Measurements from ENCODE around the gene UBE2QL1.

The UBE2QL1 gene

GRCh38 chr5:6541256-6542013 lies 92.8 kb downstream of the UBE2QL1 start:
- no peak for DNase-seq

GRCh38 chr5:6542421-6543345 lies 94.0 kb downstream of the UBE2QL1 start:
- no peak for DNase-seq

- no peak for DNase-seq
Observed at GRCh38 chr5:6543346-6543730, 94.7 kb downstream of the UBE2QL1 start.

- DNase-seq = no peak
Observed at GRCh38 chr5:6543830-6544560, 95.3 kb downstream of the UBE2QL1 start.

Measured in activated naive CD4-positive, alpha-beta T cell treated with anti-CD3 and anti-CD28 coated beads, Interleukin-2, amount 50 U/mL, for 16 hours (primary cell).